Astrocyte of the cerebellum (primary cell): ENCODE measurements around the gene FRAS1.

ENCODE experiments used
- DNase-seq: peaks from one replicate; pipeline ENCODE4 v3.0.0-alpha.2; 2011; ENCODE audit warnings: low read depth
- H3K4me3 ChIP-seq: 2 replicates; pipeline ENCODE4 v1.5.1; 2011; ENCODE audit warnings: mild to moderate bottlenecking, low read depth, low read length, moderate library complexity
- CTCF ChIP-seq: IDR thresholded peaks from 2 replicates; pipeline ENCODE4 v1.5.1; 2012; ENCODE audit warnings: low read length, low read depth, moderate library complexity, mild to moderate bottlenecking; ENCODE audit errors: missing control alignments
- in situ Hi-C: cut with HindIII; loops from 2 replicates; pipeline ENCODE4 v1.10.0; 2017; ENCODE audit warnings: low sequenced_read_pairs

FRAS1 gene

GRCh38 chr4:78439328-78439727 is 382.2 kb downstream of the FRAS1 start:
- no peak overlapping the region for H3K4me3 ChIP-seq
- in situ Hi-C loops, result no loop called here
- TF ChIP-seq CTCF, result no peak
- DNase-seq, result no peak

- no peak overlapping the region for H3K4me3 ChIP-seq
- in situ Hi-C loops, result no loop called here
- DNase-seq, result no peak
- TF ChIP-seq CTCF, result no peak
These were observed 384.6 kb downstream of the FRAS1 start for GRCh38 chr4:78441756-78442155.

- DNase-seq, result no peak
- TF ChIP-seq CTCF, result no peak
- H3K4me3 ChIP-seq, result no peak overlapping the region
- in situ Hi-C loops, result no loop called here
These were observed 389.5 kb downstream of the FRAS1 start for GRCh38 chr4:78446619-78447018.

- H3K4me3 ChIP-seq, result no peak overlapping the region
- in situ Hi-C loops, result no loop called here
- no peak for TF ChIP-seq CTCF
- no peak for DNase-seq
These were observed 394.3 kb downstream of the FRAS1 start for GRCh38 chr4:78451407-78451806.

- TF ChIP-seq CTCF, result no peak
- in situ Hi-C loops, result no loop called here
- no peak for DNase-seq
- no peak overlapping the region for H3K4me3 ChIP-seq
These were observed 396.9 kb downstream of the FRAS1 start for GRCh38 chr4:78454016-78454415.

- in situ Hi-C loops, result no loop called here
These were observed 400.6 kb downstream of the FRAS1 start for GRCh38 chr4:78457751-78458150.

More at GRCh38 chr4:78457751-78458150, 400.6 kb downstream of the FRAS1 start:
- TF ChIP-seq CTCF, result no peak
- DNase-seq, result no peak
- no peak overlapping the region for H3K4me3 ChIP-seq
